Astrocyte (in vitro differentiated cells and primary cell): ENCODE results near the gene MAGIX. TPM values are rescaled to one million over a fixed set of nuclear protein-coding genes. Genes with fewer than 3 reads are reported as not detected.
"Not testable (repeated sequence)": the region's sequence is repeated elsewhere in the genome, so short reads cannot be mapped to it uniquely, and the experiment has no call there.

ENCODE experiments used
- DNase-seq: peaks from one replicate; pipeline ENCODE4 v3.0.0-alpha.2; 2010; ENCODE audit warnings: low read depth
- FAIRE-seq: peaks from 2 replicates; lab custom pipeline; 2011; peaks lifted over from hg19 to GRCh38; lab: Jason Lieb, UNC
- H2AFZ ChIP-seq: 2 replicates; pipeline ENCODE4 v1.6.0; 2012; ENCODE audit warnings: low read depth, low read length, inconsistent platforms
- H3K27ac ChIP-seq: 2 replicates; pipeline ENCODE4 v1.5.1; 2011; ENCODE audit warnings: low read depth, low read length, inconsistent platforms
- H3K27me3 ChIP-seq: 2 replicates; pipeline ENCODE4 v1.6.0; 2011; ENCODE audit warnings: low read length, inconsistent platforms; ENCODE audit not compliant: insufficient read depth
- H3K36me3 ChIP-seq: 2 replicates; pipeline ENCODE4 v1.5.1; 2011; ENCODE audit warnings: low read length, inconsistent platforms; ENCODE audit not compliant: insufficient read depth
- H3K4me1 ChIP-seq: 2 replicates; pipeline ENCODE4 v1.5.1; 2011; ENCODE audit warnings: low read length, inconsistent platforms; ENCODE audit not compliant: insufficient read depth
- H3K4me2 ChIP-seq: 2 replicates; pipeline ENCODE4 v1.6.0; 2012; ENCODE audit warnings: low read length, inconsistent platforms
- H3K4me3 ChIP-seq: 2 replicates; pipeline ENCODE4 v1.5.1; 2011; ENCODE audit warnings: low read depth, mild to moderate bottlenecking, low read length, inconsistent platforms; ENCODE audit not compliant: insufficient read depth
- H3K79me2 ChIP-seq: 2 replicates; pipeline ENCODE4 v1.6.0; 2012; ENCODE audit warnings: mild to moderate bottlenecking, low read length, inconsistent platforms; ENCODE audit not compliant: insufficient read depth
- H3K9ac ChIP-seq: 2 replicates; pipeline ENCODE4 v1.6.0; 2012; ENCODE audit warnings: mild to moderate bottlenecking, low read length, inconsistent platforms
- H3K9me3 ChIP-seq: 2 replicates; pipeline ENCODE4 v1.5.1; 2012; ENCODE audit warnings: low read depth, mild to moderate bottlenecking, low read length, inconsistent platforms; ENCODE audit not compliant: insufficient read depth
- H4K20me1 ChIP-seq: 2 replicates; pipeline ENCODE4 v1.6.0; 2012; ENCODE audit warnings: low read length, inconsistent platforms; ENCODE audit not compliant: insufficient read depth
- H3K27ac Mint-ChIP-seq: one replicate; pipeline ENCODE4 v1.8.0; 2021; ENCODE audit warnings: mild to moderate bottlenecking, mixed read lengths; ENCODE audit not compliant: unreplicated experiment
- H3K27me3 Mint-ChIP-seq: one replicate; pipeline ENCODE4 v1.8.0; 2021; ENCODE audit warnings: low read depth, mixed read lengths; ENCODE audit not compliant: unreplicated experiment
- H3K36me3 Mint-ChIP-seq: one replicate; pipeline ENCODE4 v1.8.0; 2021; ENCODE audit warnings: low read depth, mixed read lengths; ENCODE audit not compliant: unreplicated experiment
- H3K4me1 Mint-ChIP-seq: one replicate; pipeline ENCODE4 v1.8.0; 2021; ENCODE audit warnings: low read depth, mixed read lengths; ENCODE audit not compliant: unreplicated experiment
- H3K4me3 Mint-ChIP-seq: one replicate; pipeline ENCODE4 v1.8.0; 2021; ENCODE audit warnings: mild to moderate bottlenecking, moderate library complexity, mixed read lengths; ENCODE audit not compliant: unreplicated experiment
- H3K9me3 Mint-ChIP-seq: one replicate; pipeline ENCODE4 v1.8.0; 2021; ENCODE audit warnings: mild to moderate bottlenecking, mixed read lengths; ENCODE audit not compliant: unreplicated experiment
- CTCF ChIP-seq: IDR thresholded peaks from 2 replicates; pipeline ENCODE4 v1.5.1; 2011; ENCODE audit warnings: low read depth, mild to moderate bottlenecking, inconsistent platforms, low read length, moderate library complexity; ENCODE audit not compliant: insufficient read depth
- EZH2 ChIP-seq: IDR thresholded peaks from 2 replicates; pipeline ENCODE4 v1.6.1; 2012; ENCODE audit warnings: mild to moderate bottlenecking, low read length, inconsistent platforms; ENCODE audit not compliant: insufficient read depth
- total RNA-seq: library from RNA; stranded (reverse); gene quantifications from 2 replicates; pipeline ENCODE4 v1.2.1, GENCODE V29; 2021

The MAGIX gene
- total RNA-seq, 1 donor from 2014 or later = 1.2 TPM

- no peaks in the 10 kb centered on the region for H3K27me3 Mint-ChIP-seq
- H3K36me3 Mint-ChIP-seq = no peaks in the 10 kb centered on the region
- Histone ChIP-seq H3K27ac (no peak overlapping the region), H3K4me3 (no peak overlapping the region), H3K9me3 (no peaks in the 10 kb centered on the region), H3K4me1 (no peaks in the 10 kb centered on the region), H3K27me3 (no peaks in the 10 kb centered on the region), H3K36me3 (no peaks in the 10 kb centered on the region), H3K79me2 (no peaks in the 10 kb centered on the region), H3K4me2 (no peak overlapping the region), H4K20me1 (no peaks in the 10 kb centered on the region), H2AFZ (no peak overlapping the region), H3K9ac (no peak overlapping the region)
- no peak for FAIRE-seq
- H3K9me3 Mint-ChIP-seq = no peaks in the 10 kb centered on the region
- TF ChIP-seq CTCF (no peak), EZH2 (no peak)
- no peaks in the 10 kb centered on the region for H3K4me1 Mint-ChIP-seq
- no peak for DNase-seq
- no peak overlapping the region for H3K4me3 Mint-ChIP-seq
- H3K27ac Mint-ChIP-seq = no peak overlapping the region
Observed at GRCh38 chrX:49129427-49129826, 33.1 kb upstream of the MAGIX start.

GRCh38 chrX:49132275-49132674 is 30.3 kb upstream of the MAGIX start:
- not testable (repeated sequence) for H3K27me3 Mint-ChIP-seq, H3K9ac ChIP-seq, H3K27ac ChIP-seq, DNase-seq, H3K9me3 Mint-ChIP-seq, H3K36me3 Mint-ChIP-seq, H4K20me1 ChIP-seq, H3K4me1 Mint-ChIP-seq, H3K36me3 ChIP-seq, H3K9me3 ChIP-seq, H3K27me3 ChIP-seq, H3K4me2 ChIP-seq, H2AFZ ChIP-seq, FAIRE-seq, H3K4me1 ChIP-seq, H3K4me3 ChIP-seq, H3K27ac Mint-ChIP-seq, H3K4me3 Mint-ChIP-seq, H3K79me2 ChIP-seq

- Histone ChIP-seq H3K36me3 (no peaks in the 10 kb centered on the region), H4K20me1 (no peaks in the 10 kb centered on the region), H3K4me1 (no peaks in the 10 kb centered on the region), H3K4me3 (no peak overlapping the region), H3K9ac (no peak overlapping the region), H3K27ac (no peak overlapping the region), H3K4me2 (no peak overlapping the region), H3K79me2 (no peaks in the 10 kb centered on the region), H2AFZ (no peak overlapping the region), H3K9me3 (no peaks in the 10 kb centered on the region), H3K27me3 (no peaks in the 10 kb centered on the region)
- Mint-ChIP-seq H3K4me1 (no peaks in the 10 kb centered on the region), H3K27ac (no peak overlapping the region), H3K36me3 (no peaks in the 10 kb centered on the region), H3K4me3 (no peak overlapping the region), H3K27me3 (no peaks in the 10 kb centered on the region), H3K9me3 (no peaks in the 10 kb centered on the region)
- no peak for FAIRE-seq
- TF ChIP-seq CTCF (no peak), EZH2 (no peak)
- DNase-seq = no peak
Observed at GRCh38 chrX:49133759-49134158, 28.8 kb upstream of the MAGIX start.
